Duodenal mucosa (tissue), 2 donors: Measurements from ENCODE around the gene RPL27.

ENCODE experiments used
- H3K27ac ChIP-seq: one replicate; pipeline ENCODE4 v1.7.0; 2013; ENCODE audit warnings: low read depth, low read length
- H3K27me3 ChIP-seq, 2 donors: one replicate each; pipeline ENCODE4 v1.7.0; 2013; ENCODE audit warnings: low read length in 2 of 2, control low read depth in 1 of 2; ENCODE audit not compliant: insufficient read depth in 2 of 2, control insufficient read depth in 1 of 2
- H3K36me3 ChIP-seq, 2 donors: one replicate each; pipeline ENCODE4 v1.7.0; 2013; ENCODE audit warnings: low read length in 2 of 2, control low read depth in 1 of 2; ENCODE audit not compliant: insufficient read depth in 2 of 2, control insufficient read depth in 1 of 2
- H3K4me1 ChIP-seq, 2 donors: one replicate each; pipeline ENCODE4 v1.7.0; 2013; ENCODE audit warnings: low read length in 2 of 2, control low read depth in 1 of 2; ENCODE audit not compliant: insufficient read depth in 2 of 2, control insufficient read depth in 1 of 2
- H3K4me3 ChIP-seq, 2 donors: one replicate each; pipeline ENCODE4 v1.7.0; 2013; ENCODE audit warnings: low read length in 2 of 2, low read depth in 1 of 2
- H3K9ac ChIP-seq, 2 donors: one replicate each; pipeline ENCODE4 v1.7.0; 2013; ENCODE audit warnings: low read length in 2 of 2, low read depth in 1 of 2
- H3K9me3 ChIP-seq, 2 donors: one replicate each; pipeline ENCODE4 v1.7.0; 2013; ENCODE audit warnings: low read length in 2 of 2, control low read depth in 1 of 2; ENCODE audit not compliant: control insufficient read depth in 1 of 2

The RPL27 gene

GRCh38 chr17:43020789-43021740 is 22.8 kb downstream of the RPL27 start:
- H3K4me3 ChIP-seq: peak overlapping the region; percentile 88 to 91
- H3K27ac ChIP-seq: peak overlapping the region; percentile 80
- no peaks in the 10 kb centered on the region for H3K9me3 ChIP-seq
- H3K27me3 ChIP-seq: no peaks in the 10 kb centered on the region
- peaks cover 15 to 41% of the 10 kb centered on the region in 2 donors for H3K4me1 ChIP-seq
- peaks cover 3 to 9% of the 10 kb centered on the region in 2 donors for H3K36me3 ChIP-seq
- peak overlapping the region; percentile 77 to 85 for H3K9ac ChIP-seq

- H3K9me3 ChIP-seq: no peaks in the 10 kb centered on the region
- H3K4me1 ChIP-seq: peaks cover 12 to 38% of the 10 kb centered on the region in 2 donors
- H3K27me3 ChIP-seq: no peaks in the 10 kb centered on the region
- peak within 1 kb of the TSS; percentile 88 to 91 for H3K4me3 ChIP-seq
- H3K27ac ChIP-seq: peak within 1 kb of the TSS; percentile 80
- H3K9ac ChIP-seq: peak within 1 kb of the TSS; percentile 77 to 85
- peaks cover 0 to 4% of the 10 kb centered on the region in 2 donors for H3K36me3 ChIP-seq
Measured at GRCh38 chr17:43021741-43022512, 23.7 kb downstream of the RPL27 start, which contains the start of gene VAT1. TSS of gene VAT1 (minus strand) at chr17:43022385. CDS start at chr17:43022322, 63 bp downstream.

GRCh38 chr17:43024407-43025289 is 26.4 kb downstream of the RPL27 start, which contains the start of gene RND2:
TSS of gene RND2 (plus strand) at chr17:43025231. CDS start at chr17:43025348, 117 bp downstream.
- Histone ChIP-seq H3K9me3 (no peaks in the 10 kb centered on the region), H3K9ac (peak within 1 kb of the TSS; percentile 62 to 72), H3K27ac (no peak within 1 kb of the TSS), H3K4me3 (peak within 1 kb of the TSS; percentile 75 to 80), H3K36me3 (no peaks in the 10 kb centered on the region), H3K4me1 (peaks cover 9 to 23% of the 10 kb centered on the region in 2 donors), H3K27me3 (no peaks in the 10 kb centered on the region)

- H3K9ac ChIP-seq: no peak overlapping the region
- no peak overlapping the region for H3K27ac ChIP-seq
- H3K4me1 ChIP-seq: peaks cover 3 to 17% of the 10 kb centered on the region in 2 donors
Measured at GRCh38 chr17:43025290-43025657, 27.1 kb downstream of the RPL27 start.

GRCh38 chr17:43025766-43026537 is 27.7 kb downstream of the RPL27 start:
- H3K9ac ChIP-seq: no peak overlapping the region
- H3K36me3 ChIP-seq: no peaks in the 10 kb centered on the region
- H3K9me3 ChIP-seq: no peaks in the 10 kb centered on the region
- H3K27me3 ChIP-seq: no peaks in the 10 kb centered on the region
- no peak overlapping the region for H3K27ac ChIP-seq
- H3K4me1 ChIP-seq: peaks cover 3 to 15% of the 10 kb centered on the region in 2 donors
- no peak overlapping the region for H3K4me3 ChIP-seq

More at GRCh38 chr17:43025290-43025657, 27.1 kb downstream of the RPL27 start:
- H3K4me3 ChIP-seq: peak overlapping the region in 1 of 2 donors; percentile 50
- H3K36me3 ChIP-seq: no peaks in the 10 kb centered on the region
- H3K9me3 ChIP-seq: no peaks in the 10 kb centered on the region
- H3K27me3 ChIP-seq: no peaks in the 10 kb centered on the region

- H3K27ac ChIP-seq: no peak overlapping the region
- no peak overlapping the region for H3K9ac ChIP-seq
- H3K4me3 ChIP-seq: no peak overlapping the region
- no peaks in the 10 kb centered on the region for H3K9me3 ChIP-seq
- H3K36me3 ChIP-seq: no peaks in the 10 kb centered on the region
- H3K4me1 ChIP-seq: peaks cover 3 to 11% of the 10 kb centered on the region in 2 donors
- H3K27me3 ChIP-seq: no peaks in the 10 kb centered on the region
Measured at GRCh38 chr17:43026595-43026994, 28.4 kb downstream of the RPL27 start.

- H3K36me3 ChIP-seq: no peaks in the 10 kb centered on the region
- H3K27me3 ChIP-seq: no peaks in the 10 kb centered on the region
- no peak overlapping the region for H3K27ac ChIP-seq
- H3K4me1 ChIP-seq: peaks cover 3 to 10% of the 10 kb centered on the region in 2 donors
- H3K9me3 ChIP-seq: no peaks in the 10 kb centered on the region
- H3K9ac ChIP-seq: no peak overlapping the region
- no peak overlapping the region for H3K4me3 ChIP-seq
Measured at GRCh38 chr17:43027091-43028032, 29.1 kb downstream of the RPL27 start.

GRCh38 chr17:43028221-43028861 is 30.1 kb downstream of the RPL27 start:
- no peak overlapping the region for H3K27ac ChIP-seq

More at GRCh38 chr17:43028221-43028861, 30.1 kb downstream of the RPL27 start:
- Histone ChIP-seq H3K9ac (no peak overlapping the region), H3K9me3 (no peaks in the 10 kb centered on the region), H3K27me3 (no peaks in the 10 kb centered on the region), H3K4me1 (peaks cover 3 to 8% of the 10 kb centered on the region in 2 donors), H3K4me3 (no peak overlapping the region), H3K36me3 (no peaks in the 10 kb centered on the region)
